Hippocampal formation (tissue), 2 donors: Measurements from ENCODE around the gene CLEC19A.
"Not testable (repeated sequence)": the region's sequence is repeated elsewhere in the genome, so short reads cannot be mapped to it uniquely, and the experiment has no call there.

Experiments
- DNase-seq, 2 donors: peaks; one replicate each; lab custom pipeline; 2025; lab: John Stamatoyannopoulos, UW

The CLEC19A gene

DNA sequence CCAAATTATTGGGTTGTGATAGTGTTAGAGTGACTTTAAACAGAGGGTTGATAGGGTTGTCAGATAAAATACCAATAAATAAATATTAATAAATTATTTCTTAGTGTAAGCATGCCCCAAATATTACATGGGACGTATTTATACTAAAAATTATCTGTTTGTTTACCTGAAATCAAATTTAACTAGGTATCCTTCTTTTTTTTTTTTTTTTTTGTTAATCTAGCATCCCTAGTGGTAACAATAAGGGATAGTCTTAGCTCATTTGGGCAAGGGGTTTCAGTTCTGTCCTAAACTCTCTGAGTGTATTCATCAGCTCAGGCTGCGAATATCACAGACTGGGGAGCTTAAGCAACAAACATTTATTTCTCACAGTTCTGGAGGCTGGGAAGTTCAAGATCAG, 1.3 kb downstream of the CLEC19A start:
- no peak for DNase-seq

DNA sequence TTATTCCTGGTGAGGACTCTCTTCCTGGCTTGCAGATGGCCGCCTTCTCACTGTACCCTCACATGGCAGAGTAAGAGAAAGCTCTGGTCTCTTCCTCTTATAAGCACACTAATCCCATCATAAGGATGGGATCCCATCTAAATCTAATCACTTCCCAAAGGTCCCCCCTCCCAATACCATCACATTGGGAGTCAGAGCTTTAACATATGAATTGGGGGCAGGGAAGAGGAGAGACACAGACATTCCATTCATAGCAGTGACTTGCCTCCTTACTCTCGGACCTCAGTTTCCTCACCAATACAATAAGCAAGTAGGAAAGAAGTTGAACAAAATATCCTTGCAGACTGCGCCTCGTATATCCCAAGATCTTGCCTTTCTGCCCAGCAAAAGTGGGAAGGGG, 1.7 kb downstream of the CLEC19A start:
- DNase-seq: no peak

GRCh38 chr16:19288872-19289799, 3.6 kb downstream of the CLEC19A start:
- DNase-seq: no peak

DNA sequence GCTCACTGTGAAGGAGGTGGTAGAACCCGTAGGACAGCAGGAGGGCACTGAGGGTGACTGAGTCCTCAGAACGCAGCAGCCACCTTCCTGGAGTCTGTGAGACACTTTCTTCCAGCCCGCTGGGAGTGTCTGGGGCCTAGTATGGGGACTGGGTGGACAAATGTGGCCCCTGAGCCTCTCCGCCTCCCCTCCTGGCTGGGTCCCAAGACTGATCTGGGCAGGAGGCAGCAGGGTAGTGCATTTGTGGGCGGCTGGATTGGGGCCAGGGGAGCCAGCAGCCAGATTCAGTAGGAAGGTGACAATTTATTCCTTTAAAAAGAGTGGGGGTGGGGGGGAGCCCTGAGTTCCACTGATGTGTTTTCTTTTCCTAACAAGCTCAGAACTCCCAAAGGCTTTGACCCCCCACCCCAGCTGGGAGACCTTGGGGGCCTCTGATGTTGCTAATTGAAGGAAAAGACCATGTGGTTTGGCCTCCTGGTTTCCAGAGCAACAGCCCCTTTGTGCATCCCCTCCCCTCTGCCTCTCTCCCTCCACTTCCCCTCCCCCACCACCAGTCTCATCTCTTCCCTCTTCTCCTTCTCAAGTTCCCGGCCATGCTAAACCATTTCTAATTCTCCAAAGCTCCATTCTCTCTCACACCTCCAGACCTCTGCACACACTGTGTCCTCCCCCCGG, 4.4 kb downstream of the CLEC19A start:
- DNase-seq: no peak

DNA sequence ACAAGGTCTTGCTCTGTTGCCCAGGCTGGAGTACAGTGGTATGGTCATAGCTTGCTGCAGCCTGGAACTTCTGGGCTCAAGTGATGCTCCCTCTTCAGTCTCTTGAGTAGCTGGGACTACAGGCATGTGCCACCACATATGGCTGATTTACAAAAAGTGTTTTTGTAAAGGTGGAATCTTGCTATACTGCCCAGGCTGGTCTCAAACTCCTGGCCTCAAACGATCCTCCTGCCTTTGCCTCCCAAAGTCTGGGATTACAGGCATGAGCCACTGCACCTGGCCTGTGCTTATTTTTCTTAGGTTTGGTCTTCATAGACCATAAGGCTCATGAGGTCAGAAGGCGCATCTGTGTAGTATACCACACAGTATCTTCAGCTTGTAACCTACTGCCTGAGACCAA, 5.3 kb downstream of the CLEC19A start:
- no peak for DNase-seq

DNA sequence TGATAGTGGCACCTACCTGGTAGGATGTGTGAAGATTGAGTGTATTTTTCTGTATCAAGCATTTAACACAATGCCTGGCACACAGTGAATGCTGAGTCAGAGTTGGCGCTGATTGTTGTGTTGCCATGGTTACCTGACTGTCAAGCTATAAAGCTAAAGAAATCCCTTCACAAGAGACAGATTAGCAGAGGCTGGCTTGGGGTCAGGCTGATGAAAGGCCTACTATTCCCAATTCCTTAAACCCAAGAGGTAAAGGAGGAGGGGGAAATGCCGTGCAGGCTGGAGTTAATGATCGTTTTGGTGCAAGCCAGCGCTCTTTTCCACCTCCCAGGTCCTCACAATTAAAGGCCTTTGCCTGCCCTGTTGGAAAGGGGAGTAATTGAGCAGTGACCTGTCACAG, 5.9 kb downstream of the CLEC19A start:
- DNase-seq: peak in 1 of 2 donors; percentile 34

DNA sequence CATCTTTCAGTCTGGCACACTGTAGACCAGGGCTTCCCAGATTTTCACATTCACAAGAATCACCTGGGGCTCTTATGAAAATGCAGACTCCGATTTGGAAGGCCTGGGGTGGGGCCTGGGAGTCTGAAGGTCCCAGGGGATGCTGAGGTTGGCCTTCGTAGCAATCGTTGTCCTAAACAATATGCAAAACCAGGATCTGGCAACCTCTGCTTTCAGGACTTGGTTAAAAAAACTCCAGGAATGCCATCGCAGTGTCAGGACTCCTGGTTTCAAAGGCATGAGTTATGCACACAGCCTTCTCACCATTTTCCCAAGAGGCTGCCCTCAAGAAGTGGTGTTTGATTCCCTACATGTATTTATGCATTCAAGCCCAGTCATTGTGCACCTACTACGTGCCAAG, 6.7 kb downstream of the CLEC19A start:
- DNase-seq: no peak

DNA sequence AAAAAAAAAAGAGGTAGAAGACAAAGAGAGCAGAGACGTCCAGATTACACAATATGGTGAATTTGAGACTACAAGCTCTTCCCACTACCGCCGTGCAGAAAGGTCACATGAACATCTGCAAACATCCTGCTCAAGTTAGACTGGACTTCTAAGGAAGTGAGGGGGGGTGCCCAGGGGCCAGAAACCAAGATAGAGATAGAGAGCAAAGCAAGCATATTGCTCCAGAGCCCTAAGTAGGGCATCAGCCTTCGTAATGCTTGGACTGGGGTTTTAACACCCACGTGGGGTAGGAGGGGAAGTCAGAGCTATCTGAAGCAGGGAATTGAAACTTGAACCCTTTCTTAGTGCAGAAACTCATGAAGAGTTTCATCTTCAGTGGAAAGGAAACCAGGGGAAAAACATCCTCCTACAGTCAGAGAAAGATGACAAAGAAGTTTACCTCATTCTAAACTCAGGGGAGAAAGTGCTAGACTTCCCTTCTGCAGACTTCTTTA, 8.7 kb downstream of the CLEC19A start:
- peak; percentile 37 to 42 for DNase-seq

- DNase-seq: no peak
These were observed 9.9 kb downstream of the CLEC19A start for GRCh38 chr16:19295393-19295792.

DNA sequence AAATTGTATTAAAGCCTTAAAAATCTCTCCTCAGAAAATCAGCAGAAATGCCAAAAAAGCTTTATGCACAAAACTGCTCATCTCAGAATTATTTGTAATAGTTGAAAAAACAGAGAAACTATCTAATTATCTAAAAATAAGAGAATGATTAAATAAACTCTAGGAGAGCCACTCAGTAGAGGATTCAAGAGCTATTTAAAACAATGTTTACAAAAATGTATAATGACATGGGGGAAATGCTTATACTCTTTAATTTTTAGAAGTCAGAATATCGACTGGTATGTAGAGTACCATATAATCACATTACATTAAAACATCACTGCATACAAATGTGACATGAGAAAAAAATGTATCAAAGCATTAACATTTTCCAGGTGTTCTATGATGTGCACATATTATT, 11.9 kb downstream of the CLEC19A start:
- no peak for DNase-seq

DNA sequence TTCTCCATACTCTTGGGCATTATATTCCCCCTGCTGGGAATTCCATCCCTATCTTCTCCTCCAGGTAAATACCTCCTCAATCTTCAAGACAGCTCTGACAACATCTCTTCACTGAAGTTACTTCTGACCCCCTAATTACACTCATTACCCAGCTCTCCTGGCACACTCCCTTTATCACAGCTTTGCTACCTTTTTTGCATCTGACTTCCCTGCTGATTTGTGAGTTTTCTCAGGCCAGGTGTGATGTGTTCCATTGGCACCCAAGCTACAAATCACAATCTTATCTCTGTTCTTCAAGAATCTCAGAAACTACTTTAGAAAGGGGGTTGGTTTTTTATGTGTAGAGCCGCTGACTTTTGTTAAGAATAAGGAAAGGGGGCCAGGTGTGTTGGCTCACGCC, 14.0 kb downstream of the CLEC19A start:
- DNase-seq: no peak

DNA sequence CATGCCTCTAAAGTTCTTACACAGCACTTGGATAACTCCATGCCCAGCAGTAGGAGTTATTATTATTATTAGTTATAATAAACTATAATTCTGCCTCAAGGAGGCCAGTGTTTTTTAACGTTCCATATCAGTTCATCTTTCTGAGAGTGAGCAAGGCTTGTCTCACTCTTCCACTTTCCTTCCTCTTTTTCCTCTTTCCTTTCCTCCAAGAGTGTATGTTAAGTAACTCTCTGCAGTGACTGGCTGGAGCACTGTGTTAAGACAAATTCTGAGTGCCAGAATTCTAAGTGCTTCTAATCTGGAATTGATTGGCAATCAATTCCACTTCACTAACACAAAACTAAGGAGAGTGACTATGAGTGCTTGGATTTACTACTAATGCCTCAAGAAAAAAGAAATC, 16.4 kb downstream of the CLEC19A start:
- DNase-seq: no peak

DNA sequence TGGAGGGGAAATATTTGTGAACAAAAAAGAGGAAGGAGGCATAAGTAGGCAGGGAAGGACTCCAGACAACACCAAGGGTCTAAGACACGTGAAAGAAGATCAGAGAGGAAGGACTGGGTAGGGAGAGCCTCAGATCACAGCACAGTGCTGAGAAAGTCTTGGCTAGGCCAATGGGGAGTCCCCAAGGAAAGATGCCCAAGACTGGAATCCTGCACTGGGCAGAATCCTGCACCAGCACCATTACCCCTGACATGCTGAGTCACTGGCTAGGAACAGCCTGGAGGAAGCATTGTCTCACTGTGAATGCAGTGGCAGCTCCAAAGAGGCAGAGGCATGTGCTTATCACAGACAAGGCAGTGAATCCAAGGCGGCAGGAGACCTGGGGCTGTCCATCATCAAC, 19.2 kb downstream of the CLEC19A start:
- no peak for DNase-seq

DNA sequence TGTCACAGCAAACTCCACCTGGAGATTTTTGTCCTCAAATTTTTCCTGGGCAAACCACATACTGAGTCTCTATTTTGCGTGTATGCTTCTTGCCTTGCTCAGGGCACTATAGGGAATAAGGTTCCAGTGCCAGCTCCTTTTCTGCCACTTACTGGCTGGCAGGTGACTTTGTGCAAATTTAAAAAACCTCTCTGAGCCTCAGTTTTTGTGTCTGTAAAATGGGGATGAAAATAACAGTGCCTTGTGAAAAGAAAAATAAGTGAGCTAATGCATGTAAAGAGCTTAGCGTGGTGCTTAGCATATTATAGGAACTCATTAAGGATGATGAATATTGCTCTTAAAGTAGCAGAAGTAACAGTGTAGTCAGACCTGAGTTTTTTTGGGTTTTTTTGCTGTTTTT, 19.9 kb downstream of the CLEC19A start:
- no peak for DNase-seq

DNA sequence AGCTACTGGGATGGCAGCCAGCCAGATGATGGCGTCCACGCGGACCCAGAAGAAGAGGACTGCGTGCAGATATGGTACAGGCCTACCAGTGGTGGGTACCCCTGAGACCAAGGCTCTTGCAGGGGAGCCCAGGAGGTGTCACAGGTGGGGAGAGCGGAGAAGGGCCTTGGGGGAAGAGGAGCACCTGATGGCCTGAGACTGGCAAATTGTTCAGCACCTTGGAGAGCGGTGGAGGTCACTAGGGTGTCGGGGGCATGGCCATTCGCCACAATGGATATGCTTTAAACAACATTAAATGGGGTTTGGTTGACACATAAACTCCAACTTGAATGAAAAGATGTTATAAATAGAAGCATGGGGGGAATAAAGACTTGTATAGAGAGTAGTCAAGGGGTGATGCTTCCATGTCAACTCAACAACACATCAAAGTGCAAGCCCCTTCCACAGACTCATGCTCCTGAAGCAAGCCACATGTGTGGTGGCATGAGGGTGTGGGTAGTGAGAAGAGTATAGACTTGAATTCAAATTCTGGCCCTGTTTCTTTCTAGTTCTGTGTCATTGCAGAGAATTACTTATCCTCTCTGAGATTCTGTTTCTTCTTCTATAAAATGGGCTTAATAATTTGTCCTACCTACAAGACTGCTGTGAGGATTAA, 22.2 kb downstream of the CLEC19A start:
- no peak for DNase-seq

DNA sequence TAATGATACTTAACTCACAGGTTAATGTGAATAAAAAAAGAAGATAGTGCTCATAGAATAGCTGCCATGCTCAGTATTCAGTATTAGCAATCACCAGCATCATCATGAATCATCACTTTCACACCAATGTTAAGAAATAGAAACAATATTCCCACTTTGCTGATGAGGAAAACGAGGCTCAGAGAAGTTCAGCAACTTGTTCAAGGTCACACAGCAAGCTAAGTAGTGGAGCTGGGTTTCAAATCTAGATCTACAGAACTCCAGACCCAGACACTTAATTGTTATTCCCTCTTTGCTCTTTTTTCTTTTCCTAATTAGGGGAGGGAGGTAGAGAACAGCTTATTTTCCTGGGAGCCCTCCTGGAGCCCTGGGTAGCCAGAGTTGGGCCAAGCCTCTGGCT, 22.9 kb downstream of the CLEC19A start:
- no peak for DNase-seq

DNA sequence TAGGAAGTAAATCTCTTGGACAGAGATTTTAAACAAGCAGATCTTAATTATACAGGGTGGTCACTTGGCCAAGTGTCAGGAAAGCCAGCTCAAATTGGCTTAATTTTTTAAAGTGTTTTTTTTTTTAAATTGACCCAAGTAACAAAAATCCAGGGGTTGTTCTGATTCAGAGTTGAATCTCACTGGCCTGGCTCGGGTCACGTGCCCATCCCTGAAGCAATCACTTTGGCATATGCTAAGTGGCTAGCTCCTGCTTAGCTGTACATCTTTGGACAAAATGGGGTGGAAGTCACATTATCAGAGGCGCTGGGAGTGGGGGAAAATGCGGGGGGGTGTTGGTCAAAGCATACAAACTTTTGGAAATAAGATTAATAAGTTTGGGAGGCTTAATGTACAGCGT, 23.6 kb downstream of the CLEC19A start:
- DNase-seq: no peak

- no peak for DNase-seq
These were observed 29.3 kb downstream of the CLEC19A start for GRCh38 chr16:19314718-19315425.

DNA sequence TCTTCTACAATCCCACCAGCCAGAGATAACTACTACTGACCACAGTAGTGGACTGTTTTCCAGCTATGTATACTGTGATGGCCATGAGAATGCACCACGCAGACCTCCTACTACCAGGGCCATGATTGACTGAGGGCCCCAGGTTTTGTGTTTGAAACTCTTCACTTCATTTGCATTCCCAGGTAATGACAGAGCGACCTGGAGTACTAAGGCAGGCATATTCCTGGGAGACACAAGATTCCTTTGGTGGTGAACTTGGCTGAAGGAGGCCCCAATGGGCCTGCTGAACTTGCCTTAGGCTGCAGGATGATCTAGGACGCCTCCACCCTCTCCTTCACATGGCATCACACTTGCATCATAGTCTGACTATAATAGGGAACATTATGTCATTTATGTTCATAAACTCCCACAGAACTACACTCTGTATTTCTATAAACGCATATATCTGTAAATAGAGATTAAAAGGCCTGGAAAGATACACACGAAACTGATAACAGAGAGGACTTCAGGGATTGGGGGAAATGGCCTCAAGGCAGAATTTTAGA, 30.4 kb downstream of the CLEC19A start:
- no peak for DNase-seq

DNA sequence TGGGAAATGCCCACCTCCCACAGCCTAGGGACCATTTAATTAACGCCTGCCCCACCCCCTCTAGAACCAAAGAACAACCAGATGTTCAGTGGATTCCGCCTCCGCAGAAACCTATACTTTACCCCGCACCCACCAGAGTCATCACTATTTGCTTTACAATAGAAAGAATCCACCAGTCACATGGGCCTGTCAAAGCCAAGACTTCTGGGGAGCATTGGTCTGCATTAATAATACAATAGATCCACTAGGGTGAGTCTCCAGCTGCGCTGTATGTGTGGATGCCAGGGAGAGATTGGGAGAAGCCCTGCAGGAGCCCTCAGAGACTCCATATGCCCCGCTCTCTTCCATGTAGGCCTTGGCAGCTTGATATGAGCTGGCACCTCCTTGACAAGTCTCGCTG, 31.3 kb downstream of the CLEC19A start:
- no peak for DNase-seq

DNA sequence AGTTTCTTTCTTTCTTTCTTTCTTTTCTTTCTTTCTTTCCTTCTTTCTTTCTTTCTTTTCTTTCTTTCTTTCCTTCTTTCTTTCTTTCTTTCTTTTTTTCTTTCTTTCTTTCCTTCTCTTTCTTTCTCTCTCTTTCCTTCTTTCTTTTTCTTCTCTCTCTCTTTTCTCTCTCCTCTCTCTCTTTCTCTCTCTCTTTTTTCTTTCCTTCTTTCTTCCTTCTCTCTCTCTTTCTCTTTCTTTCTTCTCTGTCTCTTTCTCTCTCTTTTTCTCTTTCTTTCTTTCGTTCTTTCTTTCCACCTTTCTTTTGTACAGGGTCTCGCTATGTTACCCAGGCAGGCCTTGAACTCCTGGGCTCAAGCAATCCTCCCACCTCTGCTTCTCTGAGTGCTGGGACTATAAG, 35.7 kb downstream of the CLEC19A start:
- not testable (repeated sequence) for DNase-seq

GRCh38 chr16:19323596-19323995, 38.1 kb downstream of the CLEC19A start:
- no peak for DNase-seq
